ENCODE results near the gene SOX6.

SOX6 gene

GRCh38 chr11:15932417-15932816, 423.9 kb downstream of the SOX6 start:
- no peak for DNase-seq (ENCODE audit: extremely low read depth, insufficient read length)
- Histone ChIP-seq H3K36me3 (ENCODE audit: control insufficient read depth, insufficient read depth, low read length) (no peaks in the 10 kb centered on the region), H3K27me3 (replicated peaks; ENCODE audit: control insufficient read depth, insufficient read depth, low read length) (no peaks in the 10 kb centered on the region; the same call in 1 of the 2 replicates), H3K4me3 (replicated peaks; ENCODE audit: low read depth, low read length) (no peak overlapping the region)
- TF ChIP-seq CTCF (IDR thresholded peaks at IDR 0.05; ENCODE audit: insufficient read depth, low read length, poor library complexity, severe bottlenecking) = no peak

- Histone ChIP-seq H3K4me3 (replicated peaks; ENCODE audit: low read depth, low read length) (no peak overlapping the region), H3K27me3 (replicated peaks; ENCODE audit: control insufficient read depth, insufficient read depth, low read length) (no peaks in the 10 kb centered on the region; the same call in 1 of the 2 replicates), H3K36me3 (ENCODE audit: control insufficient read depth, insufficient read depth, low read length) (no peaks in the 10 kb centered on the region)
- no peak for TF ChIP-seq CTCF (IDR thresholded peaks at IDR 0.05; ENCODE audit: insufficient read depth, low read length, poor library complexity, severe bottlenecking)
- DNase-seq (ENCODE audit: extremely low read depth, insufficient read length) = no peak
Observed at GRCh38 chr11:15931497-15931896, 424.8 kb downstream of the SOX6 start.

GRCh38 chr11:15930442-15931025, 425.8 kb downstream of the SOX6 start:
- DNase-seq (ENCODE audit: extremely low read depth, insufficient read length) = no peak
- Histone ChIP-seq H3K36me3 (ENCODE audit: control insufficient read depth, insufficient read depth, low read length) (no peaks in the 10 kb centered on the region), H3K27me3 (replicated peaks; ENCODE audit: control insufficient read depth, insufficient read depth, low read length) (no peaks in the 10 kb centered on the region; the same call in 1 of the 2 replicates), H3K4me3 (replicated peaks; ENCODE audit: low read depth, low read length) (no peak overlapping the region)
- no peak for TF ChIP-seq CTCF (IDR thresholded peaks at IDR 0.05; ENCODE audit: insufficient read depth, low read length, poor library complexity, severe bottlenecking)

GRCh38 chr11:15929371-15929901, 426.9 kb downstream of the SOX6 start:
- no peaks in the 10 kb centered on the region for H3K27me3 ChIP-seq (replicated peaks; ENCODE audit: control insufficient read depth, insufficient read depth, low read length)
- no peak for DNase-seq (ENCODE audit: extremely low read depth, insufficient read length)
- no peak for TF ChIP-seq CTCF (IDR thresholded peaks at IDR 0.05; ENCODE audit: insufficient read depth, low read length, poor library complexity, severe bottlenecking)

GRCh38 chr11:15927864-15928217, 428.5 kb downstream of the SOX6 start:
- H3K4me3 ChIP-seq (replicated peaks; ENCODE audit: low read depth, low read length) = no peak overlapping the region
- H3K36me3 ChIP-seq (ENCODE audit: control insufficient read depth, insufficient read depth, low read length) = no peaks in the 10 kb centered on the region
- DNase-seq (ENCODE audit: extremely low read depth, insufficient read length) = no peak
- no peaks in the 10 kb centered on the region for H3K27me3 ChIP-seq (replicated peaks; ENCODE audit: control insufficient read depth, insufficient read depth, low read length)
- no peak for TF ChIP-seq CTCF (IDR thresholded peaks at IDR 0.05; ENCODE audit: insufficient read depth, low read length, poor library complexity, severe bottlenecking)

More at GRCh38 chr11:15929371-15929901, 426.9 kb downstream of the SOX6 start:
- no peak overlapping the region for H3K4me3 ChIP-seq (replicated peaks; ENCODE audit: low read depth, low read length)
- no peaks in the 10 kb centered on the region for H3K36me3 ChIP-seq (ENCODE audit: control insufficient read depth, insufficient read depth, low read length)

Measured in GM06990 (cell line).